Uterus (tissue), 2 donors: ENCODE measurements around the gene PCDH7.

Experiments
- POLR2A ChIP-seq, 2 donors: fragments of 450-650 bp; IDR thresholded peaks; one replicate each; pipeline ENCODE4 v1.6.1; 2016; ENCODE audit warnings: antibody characterized with exemption in 2 of 2, mild to moderate bottlenecking in 1 of 2, moderate library complexity in 1 of 2
- TF ChIP-seq, protein P1 (sequence below), 4 experiments: fragments of 200-600 bp in 2 of 4; fragments of 450-650 bp in 2 of 4; sonication (generic) in 2 of 4; IDR thresholded peaks; one replicate each; pipeline ENCODE4 v1.5.1; 2016 to 2019; ENCODE audit warnings: antibody characterized with exemption in 4 of 4, mild to moderate bottlenecking in 2 of 4, moderate library complexity in 1 of 4

DNA sequence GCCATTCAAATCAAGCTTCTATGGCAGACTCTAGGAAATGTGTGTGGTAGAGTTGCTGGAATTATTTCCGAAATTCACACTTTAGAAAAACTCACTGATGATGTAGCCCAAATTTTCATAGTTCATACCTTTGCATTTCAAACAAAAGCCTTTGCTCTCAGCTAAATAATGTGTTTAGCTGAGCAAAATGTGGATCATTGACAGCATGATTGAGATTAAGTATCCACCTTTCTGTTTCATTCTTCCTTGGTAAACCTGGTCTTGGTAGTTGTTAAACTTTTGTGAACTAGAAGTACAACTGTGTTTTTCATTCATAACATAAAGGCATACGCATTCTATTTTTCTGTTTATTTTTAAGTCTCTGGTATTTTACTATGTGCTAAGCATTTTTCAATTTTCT, 7.2 kb downstream of the PCDH7 start:
- TF ChIP-seq, protein P1, sequence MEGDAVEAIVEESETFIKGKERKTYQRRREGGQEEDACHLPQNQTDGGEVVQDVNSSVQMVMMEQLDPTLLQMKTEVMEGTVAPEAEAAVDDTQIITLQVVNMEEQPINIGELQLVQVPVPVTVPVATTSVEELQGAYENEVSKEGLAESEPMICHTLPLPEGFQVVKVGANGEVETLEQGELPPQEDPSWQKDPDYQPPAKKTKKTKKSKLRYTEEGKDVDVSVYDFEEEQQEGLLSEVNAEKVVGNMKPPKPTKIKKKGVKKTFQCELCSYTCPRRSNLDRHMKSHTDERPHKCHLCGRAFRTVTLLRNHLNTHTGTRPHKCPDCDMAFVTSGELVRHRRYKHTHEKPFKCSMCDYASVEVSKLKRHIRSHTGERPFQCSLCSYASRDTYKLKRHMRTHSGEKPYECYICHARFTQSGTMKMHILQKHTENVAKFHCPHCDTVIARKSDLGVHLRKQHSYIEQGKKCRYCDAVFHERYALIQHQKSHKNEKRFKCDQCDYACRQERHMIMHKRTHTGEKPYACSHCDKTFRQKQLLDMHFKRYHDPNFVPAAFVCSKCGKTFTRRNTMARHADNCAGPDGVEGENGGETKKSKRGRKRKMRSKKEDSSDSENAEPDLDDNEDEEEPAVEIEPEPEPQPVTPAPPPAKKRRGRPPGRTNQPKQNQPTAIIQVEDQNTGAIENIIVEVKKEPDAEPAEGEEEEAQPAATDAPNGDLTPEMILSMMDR (IDR thresholded peaks at IDR 0.05), result no peak
- no peak for TF ChIP-seq POLR2A (IDR thresholded peaks at IDR 0.05)
